HCT116 (cell line): ENCODE measurements around the gene CCDC40. TPM values are rescaled to one million over a fixed set of nuclear protein-coding genes. Genes with fewer than 3 reads are reported as not detected.

Source experiments
- ATAC-seq: fragments of 200-7000 bp; cut with Tn5 transposase; 2 replicates; pipeline ENCODE4 v1.9.1; 2020; ENCODE audit warnings: mild to moderate bottlenecking, moderate library complexity
- BruUV-seq: library from RNA; stranded (reverse); fragments of 400-500 nt; replicated peaks from 2 replicates; lab custom pipeline; 2021; lab: Mats Ljungman, UMichigan
- CTCF ChIA-PET: fragments of 300-600 bp; sonication (Branson Sonifier 250); formaldehyde crosslinking; loops from one replicate; lab custom pipeline; 2021; ENCODE audit warnings: antibody characterized with exemption; lab: Charles Lee
- POLR2A ChIA-PET: fragments of 300-600, 350-600 bp; sonication (Branson Sonifier 250); formaldehyde crosslinking; loops from one replicate; lab custom pipeline; 2021; ENCODE audit warnings: antibody characterized with exemption; lab: Charles Lee
- RAD21 ChIA-PET, 2 experiments: fragments of 300-600 bp; sonication (Branson Sonifier 250); formaldehyde crosslinking; loops; one replicate each; lab custom pipeline; 2023; ENCODE audit warnings: low total read pairs in 2 of 2; ENCODE audit not compliant: uncharacterized antibody in 2 of 2, unreplicated experiment in 2 of 2, low non-redundant PET in 1 of 2; lab: Charles Lee
- DNase-seq: peaks from one replicate; pipeline ENCODE4 v3.0.0-alpha.2; 2010; ENCODE audit warnings: low read depth, low spot score
- H2AFZ ChIP-seq: fragments of 200-600 bp; shearing (Covaris generic), sonication (generic); 2 replicates; pipeline ENCODE4 v1.6.1; 2017; ENCODE audit warnings: low read depth, mixed run types, mixed read lengths, antibody characterized with exemption, low read length; ENCODE audit not compliant: poor library complexity, severe bottlenecking
- H3K27ac ChIP-seq: 2 replicates; pipeline ENCODE4 v1.5.1; 2012; ENCODE audit warnings: low read depth, low read length
- H3K27me3 ChIP-seq: fragments of 200-600 bp; sonication (generic); 2 replicates; pipeline ENCODE4 v1.6.1; 2016; ENCODE audit warnings: mixed run types, low read length, mixed read lengths; ENCODE audit not compliant: insufficient read depth
- H3K36me3 ChIP-seq, 2 experiments: fragments of 200-500 bp in 1 of 2; fragments of 200-600 bp in 1 of 2; sonication (Bioruptor generic) in 1 of 2; sonication (generic) in 1 of 2; 2 replicates each; pipeline versions ENCODE4 v1.5.1 to v1.6.1; 2014 to 2016; ENCODE audit warnings: low read length in 2 of 2, inconsistent platforms in 1 of 2, mixed read lengths in 1 of 2, mixed run types in 1 of 2; ENCODE audit not compliant: insufficient read depth in 2 of 2, control insufficient read depth in 1 of 2
- H3K4me1 ChIP-seq, 2 experiments: fragments of 200-600 bp in 1 of 2; sonication (generic) in 1 of 2; 2 replicates each; pipeline versions ENCODE4 v1.5.1 to v1.6.1; 2012 to 2017; ENCODE audit warnings: low read length in 2 of 2, inconsistent platforms in 1 of 2, mild to moderate bottlenecking in 1 of 2, mixed read lengths in 1 of 2, mixed run types in 1 of 2, moderate library complexity in 1 of 2; ENCODE audit not compliant: insufficient read depth in 2 of 2, control insufficient read depth in 1 of 2
- H3K4me2 ChIP-seq: fragments of 200-600 bp; sonication (generic); 2 replicates; pipeline ENCODE4 v1.6.1; 2017; ENCODE audit warnings: mixed run types, low read length, mixed read lengths
- H3K4me3 ChIP-seq, 2 experiments: fragments of 200-600 bp in 1 of 2; sonication (generic) in 1 of 2; replicated peaks in 1 of 2; 2 replicates each; pipeline ENCODE4 v1.5.1; 2011 to 2016; ENCODE audit warnings: low read length in 2 of 2, control low read depth in 1 of 2, low read depth in 1 of 2, mild to moderate bottlenecking in 1 of 2, mixed read lengths in 1 of 2, mixed run types in 1 of 2
- H3K79me2 ChIP-seq: fragments of 200-600 bp; sonication (generic); 2 replicates; pipeline ENCODE4 v1.6.1; 2017; ENCODE audit warnings: mild to moderate bottlenecking, mixed run types, low read length, moderate library complexity, mixed read lengths; ENCODE audit not compliant: insufficient read depth
- H3K9ac ChIP-seq: fragments of 200-600 bp; sonication (generic); 2 replicates; pipeline ENCODE4 v1.6.1; 2016; ENCODE audit warnings: low read length, mixed read lengths
- H3K9me2 ChIP-seq: fragments of 200-600 bp; sonication (generic), shearing (Covaris generic); 2 replicates; pipeline ENCODE4 v1.6.1; 2017; ENCODE audit warnings: mixed run types, mild to moderate bottlenecking, moderate library complexity; ENCODE audit not compliant: insufficient read depth
- H3K9me3 ChIP-seq, 2 experiments: fragments of 200-500 bp in 1 of 2; fragments of 200-600 bp in 1 of 2; sonication (Bioruptor generic) in 1 of 2; sonication (generic) in 1 of 2; 2 replicates each; pipeline ENCODE4 v1.6.1; 2014 to 2017; ENCODE audit warnings: low read length in 2 of 2, mixed read lengths in 2 of 2, inconsistent platforms in 1 of 2, low read depth in 1 of 2, mild to moderate bottlenecking in 1 of 2, mixed run types in 1 of 2, moderate library complexity in 1 of 2; ENCODE audit not compliant: control insufficient read depth in 1 of 2, insufficient read depth in 1 of 2
- H4K20me1 ChIP-seq: fragments of 200-600 bp; sonication (generic), shearing (Covaris generic); 2 replicates; pipeline ENCODE4 v1.6.1; 2017; ENCODE audit warnings: mixed run types, mild to moderate bottlenecking, moderate library complexity; ENCODE audit not compliant: insufficient read depth
- FOSL1 ChIP-seq: IDR thresholded peaks from 2 replicates; pipeline ENCODE4 v1.6.1; 2012; ENCODE audit warnings: low read depth
- POLR2AphosphoS5 ChIP-seq: IDR thresholded peaks from 2 replicates; pipeline ENCODE4 v1.6.1; 2011; ENCODE audit warnings: mild to moderate bottlenecking, low read depth, low read length, moderate library complexity
- RAD21 ChIP-seq: IDR thresholded peaks from 2 replicates; pipeline ENCODE4 v1.6.1; 2012; ENCODE audit warnings: low read depth, mild to moderate bottlenecking
- SP1 ChIP-seq: IDR thresholded peaks from 2 replicates; pipeline ENCODE4 v1.6.1; 2012; ENCODE audit warnings: low read depth
- SRF ChIP-seq: IDR thresholded peaks from 2 replicates; pipeline ENCODE4 v1.6.1; 2012; ENCODE audit warnings: low read depth
- intact Hi-C: fragments of 100-400 bp; cut with micrococcal nuclease; formaldehyde crosslinking; loops from 2 replicates; pipeline ENCODE4 v1.10.0; 2022
- total RNA-seq: library from RNA; stranded (reverse); gene quantifications from one replicate; pipeline ENCODE4 v1.2.1, GENCODE V29; 2021; ENCODE audit not compliant: unreplicated experiment
- TF ChIP-seq, protein P1 (sequence below), 3 experiments: fragments of 200-600 bp in 1 of 3; sonication (generic) in 1 of 3; IDR thresholded peaks in 2 of 3; conservative IDR thresholded peaks in 1 of 3; 2 replicates each; pipeline ENCODE4 v1.5.1; 2012 to 2017; ENCODE audit warnings: low read depth in 2 of 3, low read length in 2 of 3, antibody characterized with exemption in 1 of 3, borderline replicate concordance in 1 of 3, control low read depth in 1 of 3, mild to moderate bottlenecking in 1 of 3, mixed read lengths in 1 of 3, mixed run types in 1 of 3, moderate library complexity in 1 of 3; ENCODE audit not compliant: insufficient read depth in 1 of 3

CCDC40 gene
- total RNA-seq, 1 experiment from 2014 or later = 10.3 TPM

DNA sequence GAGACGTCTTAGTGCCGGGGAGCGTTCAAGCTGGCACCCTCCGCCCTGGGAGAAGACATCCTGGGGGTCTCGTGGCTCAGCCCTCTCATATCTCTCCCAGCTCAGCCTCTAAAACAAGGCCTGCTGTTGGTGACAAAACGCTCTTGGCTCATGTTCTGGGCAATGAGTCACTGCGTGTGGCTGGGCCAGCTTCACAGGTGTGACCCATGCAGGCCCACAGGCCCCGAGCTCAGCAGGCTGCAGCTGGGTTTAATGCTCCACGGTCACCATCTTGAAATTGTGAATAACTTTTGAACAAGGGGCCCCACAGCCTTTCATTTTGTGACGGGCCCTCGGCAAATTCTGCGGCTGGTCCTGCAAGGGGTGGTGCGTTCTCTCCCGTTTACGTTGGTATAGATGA is 87.3 kb downstream of the CCDC40 start:
- CTCF ChIA-PET = interaction anchor here (0.6 to 2.7 kb wide), 13 partner anchors 9 to 452 kb away, joined by 3 to 25 read pairs (median 4); partner anchors contain the start of genes CBX8 and GAA
- POLR2A ChIA-PET = interaction anchor here (1.2 to 1.3 kb wide), 3 partner anchors 10 to 21 kb away, joined by 4 to 5 read pairs (median 4); no protein-coding TSS in a partner anchor
- no peak overlapping the region for H3K4me3 ChIP-seq
- H2AFZ ChIP-seq = no peak overlapping the region
- RAD21 ChIA-PET = interaction anchor here (1.1 to 1.8 kb wide), 2 partner anchors 22 to 41 kb away, joined by 5 to 7 read pairs; partner anchors contain the start of gene GAA (in 1 of the 2)
- BruUV-seq = no TSS peak
- no peaks in the 10 kb centered on the region for H3K9me2 ChIP-seq
- no peaks in the 10 kb centered on the region for H3K27me3 ChIP-seq
- no peak for TF ChIP-seq POLR2AphosphoS5
- H3K9me3 ChIP-seq = no peaks in the 10 kb centered on the region
- no peaks in the 10 kb centered on the region for H3K36me3 ChIP-seq
- H3K4me2 ChIP-seq = no peak overlapping the region
- no peak for DNase-seq
- intact Hi-C loops = loop anchor here (2.0 kb wide), 1 partner anchor 41 kb away; no protein-coding TSS in a partner anchor
- ATAC-seq = 0 out of 2 replicates have a peak, but pooled peaks have one; percentile 26
- H3K9ac ChIP-seq = no peak overlapping the region
- H3K27ac ChIP-seq = no peak overlapping the region
- H4K20me1 ChIP-seq = no peaks in the 10 kb centered on the region
- H3K79me2 ChIP-seq = no peaks in the 10 kb centered on the region
- peaks cover 0 to 13% of the 10 kb centered on the region in 2 experiments; a peak in 1 of 4 replicates for H3K4me1 ChIP-seq

DNA sequence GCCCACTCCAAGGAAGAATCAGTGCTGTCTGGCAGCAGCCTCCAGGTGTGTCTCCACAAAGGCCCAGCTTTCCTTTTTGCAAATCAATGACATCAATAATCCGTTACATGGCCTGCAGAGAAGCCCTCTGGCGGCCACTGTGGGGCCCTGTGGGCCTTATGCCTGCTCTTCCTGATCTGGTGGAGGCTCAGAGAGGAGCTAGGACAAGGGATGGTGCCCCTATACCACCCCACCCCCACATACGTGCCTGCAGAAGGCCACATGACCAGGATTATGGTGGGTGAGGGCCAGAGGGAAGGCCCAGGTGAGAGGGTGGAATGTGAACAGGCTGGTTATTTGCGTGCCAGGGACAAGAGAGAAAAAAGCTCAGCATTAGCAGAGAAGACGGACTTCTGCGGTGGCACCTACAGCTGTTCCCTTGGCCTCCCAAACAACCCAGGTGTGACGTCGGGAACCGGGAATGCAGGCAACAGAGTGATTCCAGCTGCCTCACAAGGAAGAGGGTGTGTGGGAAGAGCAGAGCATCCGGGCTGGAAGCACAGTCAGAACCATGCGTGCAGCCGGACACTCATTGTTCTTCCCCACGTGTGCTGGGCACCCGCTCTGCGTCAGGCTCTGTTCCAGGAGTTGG is 88.0 kb downstream of the CCDC40 start:
- no TSS peak for BruUV-seq
- POLR2A ChIA-PET = interaction anchor here (0.8 to 1.3 kb wide), 4 partner anchors 9 to 22 kb away, joined by 3 to 5 read pairs (median 4); no protein-coding TSS in a partner anchor

More for the DNA sequence above, 88.0 kb downstream of the CCDC40 start:
- CTCF ChIA-PET = interaction anchor here (0.6 to 2.7 kb wide), 18 partner anchors 9 to 451 kb away, joined by 3 to 25 read pairs (median 4); partner anchors contain the start of genes CBX8 and GAA
- Histone ChIP-seq H4K20me1 (no peaks in the 10 kb centered on the region), H3K9ac (no peak overlapping the region), H3K27me3 (0 out of 2 replicates have a peak, but pooled peaks cover 6% of the 10 kb centered on the region), H3K4me2 (no peak overlapping the region), H3K27ac (no peak overlapping the region), H2AFZ (peak overlapping the region; percentile 19), H3K9me2 (no peaks in the 10 kb centered on the region), H3K4me1 (peaks cover 0 to 13% of the 10 kb centered on the region in 2 experiments; a peak in 1 of 4 replicates), H3K4me3 (no peak overlapping the region), H3K36me3 (no peaks in the 10 kb centered on the region), H3K9me3 (no peaks in the 10 kb centered on the region), H3K79me2 (no peaks in the 10 kb centered on the region)
- intact Hi-C loops = loop anchor here (2.0 kb wide), 1 partner anchor 42 kb away; no protein-coding TSS in a partner anchor
- DNase-seq (peak; percentile 29), ATAC-seq (peak; percentile 92)
- TF ChIP-seq SRF = no peak
- no peak for TF ChIP-seq SP1
- peak; percentile 50 for TF ChIP-seq RAD21
- TF ChIP-seq FOSL1 = no peak
- TF ChIP-seq, protein P1, sequence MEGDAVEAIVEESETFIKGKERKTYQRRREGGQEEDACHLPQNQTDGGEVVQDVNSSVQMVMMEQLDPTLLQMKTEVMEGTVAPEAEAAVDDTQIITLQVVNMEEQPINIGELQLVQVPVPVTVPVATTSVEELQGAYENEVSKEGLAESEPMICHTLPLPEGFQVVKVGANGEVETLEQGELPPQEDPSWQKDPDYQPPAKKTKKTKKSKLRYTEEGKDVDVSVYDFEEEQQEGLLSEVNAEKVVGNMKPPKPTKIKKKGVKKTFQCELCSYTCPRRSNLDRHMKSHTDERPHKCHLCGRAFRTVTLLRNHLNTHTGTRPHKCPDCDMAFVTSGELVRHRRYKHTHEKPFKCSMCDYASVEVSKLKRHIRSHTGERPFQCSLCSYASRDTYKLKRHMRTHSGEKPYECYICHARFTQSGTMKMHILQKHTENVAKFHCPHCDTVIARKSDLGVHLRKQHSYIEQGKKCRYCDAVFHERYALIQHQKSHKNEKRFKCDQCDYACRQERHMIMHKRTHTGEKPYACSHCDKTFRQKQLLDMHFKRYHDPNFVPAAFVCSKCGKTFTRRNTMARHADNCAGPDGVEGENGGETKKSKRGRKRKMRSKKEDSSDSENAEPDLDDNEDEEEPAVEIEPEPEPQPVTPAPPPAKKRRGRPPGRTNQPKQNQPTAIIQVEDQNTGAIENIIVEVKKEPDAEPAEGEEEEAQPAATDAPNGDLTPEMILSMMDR (IDR thresholded peaks at IDR 0.05 in 2 of 3, conservative IDR thresholded peaks at IDR 0.05 in 1 of 3; ENCODE audit: borderline replicate concordance in 1 of 3, insufficient read depth in 1 of 3, low read depth in 2 of 3, low read length in 2 of 3) = peak; percentile 57 to 75 (median 69); a peak in 5 of 6 replicates
- RAD21 ChIA-PET = interaction anchor here (1.1 to 1.8 kb wide), 2 partner anchors 23 to 41 kb away, joined by 5 to 7 read pairs; partner anchors contain the start of gene GAA (in 1 of the 2)
